H1 (cell line): ENCODE data around the gene WNT9B. TPM values are rescaled to one million over a fixed set of nuclear protein-coding genes. Genes with fewer than 3 reads are reported as not detected.

Experiments
- BRCA1 ChIP-seq: IDR thresholded peaks from 2 replicates; pipeline ENCODE4 v1.6.1; 2012; ENCODE audit warnings: low read depth, low read length, improper control_type of control experiment
- CREB1 ChIP-seq: IDR thresholded peaks from 2 replicates; pipeline ENCODE4 v1.6.1; 2012; ENCODE audit warnings: inconsistent platforms
- GTF2F1 ChIP-seq: IDR thresholded peaks from 2 replicates; pipeline ENCODE4 v1.6.1; 2012; ENCODE audit warnings: low read depth, low read length, improper control_type of control experiment, borderline replicate concordance
- PHF8 ChIP-seq: fragments of 200-600 bp; sonication (generic); conservative IDR thresholded peaks from 2 replicates; pipeline ENCODE4 v1.7.1; 2012; ENCODE audit warnings: low read depth, mild to moderate bottlenecking, inconsistent platforms, low read length, moderate library complexity
- RFX5 ChIP-seq: IDR thresholded peaks from 2 replicates; pipeline ENCODE4 v1.6.1; 2011; ENCODE audit warnings: low read depth, low read length, improper control_type of control experiment, borderline replicate concordance
- SP4 ChIP-seq: IDR thresholded peaks from 2 replicates; pipeline ENCODE4 v1.6.1; 2012; ENCODE audit warnings: low read length, inconsistent platforms
- ZNF274 ChIP-seq: IDR thresholded peaks from 2 replicates; pipeline ENCODE4 v1.7.0; 2012; ENCODE audit warnings: low read length, borderline replicate concordance; ENCODE audit errors: extremely low read depth
- polyA plus RNA-seq, 7 experiments: library from polyadenylated mRNA; depleted of rRNA in 3 of 7; stranded (reverse) in 5 of 7; unstranded in 2 of 7; fragments of >200 nt in 5 of 7; fragments of 200-250 nt in 2 of 7; gene quantifications; 1 replicate in 5 of 7; 2 replicates in 1 of 7; 4 replicates in 1 of 7; pipeline versions ENCODE4 v1.2.1 to v1.2.3, GENCODE V29; 2011 to 2013; ENCODE audit warnings: missing spikeins in 2 of 7, mixed read lengths in 2 of 7
- total RNA-seq: library from RNA; stranded (reverse); fragmentation: NEBNext Ultra II Directional; extraction: Animal tissue kit (Norgen Biotek cat#: 25700); gene quantifications from 2 replicates; pipeline ENCODE4 v1.2.1, GENCODE V29; 2021
- TF ChIP-seq, protein P1 (sequence below): IDR thresholded peaks from 2 replicates; pipeline ENCODE4 v1.6.1; 2011; ENCODE audit warnings: low read length, improper control_type of control experiment

Gene WNT9B
- total and polyA plus RNA-seq, 2 of the 8 experiments (the other 6 are each of a cell fraction or from before 2014, with no cell fraction given) = 0.21 TPM; not detected in 1

DNA sequence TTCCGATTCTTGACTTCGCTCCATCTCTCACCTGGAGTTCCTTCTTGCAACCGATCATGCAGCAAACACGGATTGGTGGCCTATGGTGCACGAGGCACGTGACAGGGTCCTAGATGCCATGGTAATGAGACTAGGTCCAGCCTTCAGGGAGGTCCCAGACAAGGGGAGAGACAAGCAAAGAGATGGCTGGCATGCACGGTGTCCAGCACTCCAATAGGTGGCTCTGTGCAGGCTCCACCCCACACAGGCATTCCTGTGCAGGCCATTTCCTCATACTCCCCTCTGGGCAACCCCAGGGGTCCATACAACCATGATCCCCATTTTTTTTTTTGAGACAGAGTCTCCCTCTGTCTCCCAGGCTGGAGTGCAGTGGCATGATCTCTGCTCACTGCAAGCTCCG, 31.3 kb downstream of the WNT9B start (continued):
- TF ChIP-seq PHF8 = no peak
- TF ChIP-seq GTF2F1 = no peak
- no peak for TF ChIP-seq BRCA1
- TF ChIP-seq RFX5 = no peak
- TF ChIP-seq ZNF274 = no peak
- TF ChIP-seq SP4 = no peak
- TF ChIP-seq, protein P1, sequence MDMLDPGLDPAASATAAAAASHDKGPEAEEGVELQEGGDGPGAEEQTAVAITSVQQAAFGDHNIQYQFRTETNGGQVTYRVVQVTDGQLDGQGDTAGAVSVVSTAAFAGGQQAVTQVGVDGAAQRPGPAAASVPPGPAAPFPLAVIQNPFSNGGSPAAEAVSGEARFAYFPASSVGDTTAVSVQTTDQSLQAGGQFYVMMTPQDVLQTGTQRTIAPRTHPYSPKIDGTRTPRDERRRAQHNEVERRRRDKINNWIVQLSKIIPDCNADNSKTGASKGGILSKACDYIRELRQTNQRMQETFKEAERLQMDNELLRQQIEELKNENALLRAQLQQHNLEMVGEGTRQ = no peak
- TF ChIP-seq CREB1 = no peak
